Measurements from ENCODE around the gene DCP2.

DCP2 gene

DNA sequence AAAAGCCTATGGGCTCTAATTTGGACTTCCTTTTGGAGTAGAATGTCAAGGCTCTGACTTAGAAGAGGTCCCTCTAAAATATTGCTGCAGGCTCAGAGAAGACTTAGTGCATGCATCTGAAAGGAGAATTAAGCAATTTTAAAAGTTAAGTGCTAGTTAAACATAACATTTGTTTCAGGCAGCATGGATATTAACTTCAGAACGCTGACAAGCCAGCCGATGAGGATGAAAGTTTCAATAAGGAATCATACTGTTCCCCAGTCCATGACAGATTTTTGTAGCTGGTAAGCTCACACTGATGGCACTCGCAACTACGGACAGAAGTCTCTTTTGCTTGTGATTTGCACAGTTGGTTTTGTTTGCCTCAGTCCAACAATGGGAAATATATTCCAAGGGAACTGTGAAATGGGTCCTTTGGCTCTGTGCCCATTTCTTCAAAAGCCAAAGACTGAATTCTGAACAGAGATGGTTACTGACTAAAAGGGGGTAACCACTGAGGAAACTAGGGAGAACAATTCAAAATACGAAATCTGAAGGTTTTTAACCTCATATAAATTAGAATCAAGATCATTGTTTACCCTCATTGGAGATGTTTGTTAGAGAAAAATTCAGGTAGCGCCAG lies 47.6 kb downstream of the DCP2 start:
- DNase-seq, result no peak

DNA sequence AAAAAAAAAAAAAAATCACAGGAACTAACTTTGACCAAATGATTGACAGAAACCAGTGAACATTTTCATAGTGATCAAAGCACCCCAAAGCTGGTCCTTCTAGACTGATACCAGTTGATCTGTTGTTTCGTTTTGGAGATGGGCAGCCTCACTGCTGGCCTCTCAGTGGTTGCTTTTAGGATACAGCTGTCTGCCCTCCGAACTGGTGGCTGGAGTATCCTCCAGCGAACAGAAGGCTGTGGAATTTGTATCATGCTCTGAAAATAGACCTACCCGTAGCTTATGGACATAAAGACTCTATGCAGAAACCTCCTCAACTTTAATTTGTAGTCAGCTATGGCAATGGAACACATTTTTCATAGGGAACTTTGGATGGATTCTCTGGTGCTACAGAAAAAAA lies 49.0 kb downstream of the DCP2 start:
- DNase-seq, result no peak

DNA sequence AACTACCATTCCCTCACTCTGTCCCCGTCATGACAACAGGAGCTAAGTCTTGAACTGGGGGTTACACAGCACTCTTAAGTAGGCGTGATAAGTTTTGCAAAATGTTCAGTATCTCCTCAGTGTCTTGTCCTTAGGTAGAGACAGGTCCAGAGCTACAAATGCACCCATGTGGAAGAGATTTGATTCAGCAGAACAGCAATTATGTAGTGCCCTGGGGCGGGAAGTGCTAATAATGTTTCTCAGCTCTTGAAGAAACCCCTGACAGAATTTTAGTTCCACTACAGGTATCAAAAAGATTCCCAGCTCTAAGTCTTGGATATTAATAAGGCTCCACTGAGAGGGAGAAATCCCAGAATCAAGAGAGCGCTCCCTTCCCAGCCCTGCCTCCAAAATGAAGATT lies 49.6 kb downstream of the DCP2 start:
- no peak for DNase-seq

DNA sequence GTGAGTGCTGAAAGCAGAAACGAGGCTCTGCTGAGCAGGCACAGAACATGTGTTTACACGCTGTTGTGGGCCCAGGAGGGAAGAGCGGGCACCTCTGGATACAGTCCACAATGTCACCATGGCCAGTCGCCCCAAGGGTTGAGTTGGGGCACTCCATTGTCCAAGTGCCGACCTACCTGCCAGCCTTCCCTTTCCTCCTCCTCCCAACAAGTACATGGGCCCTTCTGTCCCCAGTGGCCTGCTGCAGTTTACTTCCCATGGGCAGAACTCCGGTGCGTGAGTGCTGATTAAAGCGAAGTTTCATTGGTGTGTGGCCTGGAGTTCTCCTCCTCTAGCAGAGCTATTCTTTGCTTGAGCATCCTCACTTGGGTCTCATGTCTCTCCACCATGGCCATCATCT lies 50.4 kb downstream of the DCP2 start:
- no peak for DNase-seq

DNA sequence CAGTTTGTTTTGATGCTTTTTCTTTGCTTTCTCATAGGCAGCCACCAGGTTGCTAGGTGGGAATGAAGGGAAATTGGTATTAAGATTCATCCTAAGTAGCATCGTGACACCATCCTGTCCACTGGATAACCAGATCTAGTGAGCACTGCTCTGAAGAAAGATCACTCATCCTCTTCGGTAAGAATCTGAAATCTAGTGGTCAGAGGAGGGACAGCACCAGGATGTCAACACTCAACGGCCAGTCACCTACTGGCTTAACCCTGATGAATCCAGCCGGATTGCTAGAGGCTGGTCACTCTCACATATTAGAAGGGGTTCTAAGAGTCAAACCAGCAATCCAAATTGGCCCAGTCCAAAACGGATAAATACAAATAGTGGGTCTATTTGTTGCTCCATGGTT lies 50.8 kb downstream of the DCP2 start:
- DNase-seq, result no peak

DNA sequence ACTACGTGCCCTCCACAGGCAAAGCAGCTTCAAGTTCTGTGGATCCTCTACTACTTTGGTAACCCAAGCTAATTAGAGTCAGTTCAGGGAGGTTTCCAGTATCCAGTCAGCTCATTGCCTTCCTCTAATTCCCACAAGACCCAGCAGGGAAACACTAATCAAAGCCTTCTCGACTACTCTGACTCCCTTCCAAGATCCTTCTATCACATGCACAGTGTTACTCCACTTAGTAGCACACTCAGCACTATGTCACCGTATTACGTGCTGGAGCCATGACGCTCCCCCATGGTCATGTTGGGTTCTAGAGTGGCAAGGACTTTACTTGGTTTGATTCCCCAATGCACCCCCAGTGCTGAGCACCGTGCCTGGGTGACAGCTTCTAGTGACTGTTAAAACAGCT lies 53.0 kb downstream of the DCP2 start:
- no peak for DNase-seq

DNA sequence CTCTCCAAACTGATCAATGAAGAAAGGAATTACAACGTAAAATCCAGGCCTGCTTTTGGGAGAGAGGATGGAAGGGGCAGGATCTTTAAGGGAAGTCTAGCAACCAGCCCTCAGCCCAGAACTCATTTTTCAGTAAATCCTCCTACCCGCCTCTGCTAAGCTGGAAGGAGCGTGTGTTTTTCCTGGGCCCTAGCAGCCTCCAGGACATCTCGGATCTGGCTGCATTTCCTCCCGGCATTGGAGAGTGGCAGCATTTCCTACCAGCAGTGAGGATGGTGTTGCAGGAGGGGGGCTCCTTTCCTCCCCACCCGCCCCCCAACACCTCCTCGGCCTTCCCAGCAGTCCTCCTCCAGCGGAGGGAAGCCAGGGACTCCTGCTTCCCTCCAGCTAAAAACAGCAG lies 54.5 kb downstream of the DCP2 start:
- no peak for DNase-seq

DNA sequence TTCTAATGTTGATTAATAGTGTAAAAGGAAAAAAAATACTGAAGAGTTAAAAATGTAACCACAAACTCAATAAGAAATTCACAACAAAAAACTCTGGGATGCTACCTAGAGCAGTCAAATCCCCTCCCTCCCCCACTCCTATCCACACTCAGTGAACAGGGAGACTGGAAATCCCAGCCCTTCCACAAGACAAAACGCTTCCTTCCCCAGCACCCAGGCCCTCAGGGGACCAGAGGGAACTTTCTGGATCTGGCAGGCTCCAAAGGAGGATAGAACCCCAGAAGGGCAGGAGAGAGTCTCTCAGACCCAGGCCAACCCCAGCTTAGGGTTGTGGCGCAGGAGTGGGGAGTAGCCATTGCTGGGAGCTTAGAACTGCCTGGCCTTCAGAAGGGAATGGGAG lies 55.0 kb downstream of the DCP2 start:
- no peak for DNase-seq

DNA sequence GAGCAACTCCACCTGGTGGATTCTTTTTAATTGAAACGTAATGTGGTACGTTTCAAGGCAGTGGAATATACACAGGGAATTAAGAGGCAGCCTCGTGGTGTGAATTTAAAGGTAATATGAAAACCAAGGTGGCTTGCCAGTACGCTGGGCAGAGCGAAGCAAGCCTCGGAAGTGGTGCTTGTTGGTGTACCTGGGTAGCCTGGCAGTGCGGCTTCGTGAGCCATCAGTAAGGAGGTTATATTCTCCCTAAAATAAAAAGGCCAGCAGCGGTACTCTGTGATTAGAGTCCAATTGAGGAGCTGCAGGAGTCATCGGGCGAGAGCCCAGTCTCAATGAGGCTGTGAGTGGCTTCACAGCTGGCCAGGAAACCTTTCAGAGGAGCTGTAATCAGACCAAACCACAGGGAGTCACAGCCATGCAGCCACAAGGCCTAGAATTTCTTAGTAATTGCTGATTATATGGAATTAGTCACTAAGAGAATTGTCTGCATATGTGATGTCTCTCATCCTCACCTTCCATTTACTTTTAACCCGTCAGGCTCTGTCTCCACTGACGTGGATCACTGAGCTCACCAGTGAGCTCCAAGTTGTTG lies 57.7 kb downstream of the DCP2 start:
- DNase-seq, result no peak

DNA sequence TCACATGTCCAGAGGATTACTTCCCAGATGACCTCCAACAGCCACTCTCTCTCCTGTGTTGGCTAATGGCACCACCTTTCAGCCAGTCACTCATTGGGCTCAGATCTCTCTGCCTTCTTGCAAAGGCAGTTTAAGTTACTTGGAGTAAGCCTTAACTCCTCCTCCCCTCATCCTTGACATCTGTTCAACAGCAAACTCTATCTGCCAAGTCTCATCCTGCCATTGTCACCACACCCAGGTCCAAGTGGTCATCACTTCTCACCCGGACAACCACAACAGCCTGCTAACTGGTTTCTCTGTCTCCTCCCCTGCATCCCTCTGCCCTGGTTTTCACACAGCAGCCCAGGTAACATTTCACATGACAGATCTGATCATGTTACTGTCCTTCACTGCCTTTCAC lies 58.5 kb downstream of the DCP2 start:
- no peak for DNase-seq

DNA sequence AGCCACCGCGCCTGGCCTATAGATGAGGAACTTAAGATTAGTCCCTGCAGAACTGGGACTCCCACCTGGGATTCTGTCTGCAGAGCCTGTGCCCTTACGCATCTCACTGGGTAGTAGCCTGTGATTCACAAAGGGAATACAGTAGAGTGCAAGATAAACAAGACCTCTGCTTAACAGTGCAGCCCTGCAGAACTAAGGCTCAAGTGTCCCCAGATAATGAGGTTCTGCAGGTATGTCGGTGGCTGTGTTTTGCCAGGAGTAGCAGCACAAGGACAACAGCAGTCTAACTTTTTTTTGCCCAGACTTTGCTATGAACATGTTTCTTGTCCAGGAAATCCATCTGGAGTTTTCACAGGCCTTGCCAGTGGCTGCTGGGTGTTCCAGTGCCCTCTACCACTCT lies 59.7 kb downstream of the DCP2 start:
- DNase-seq, result no peak

DNA sequence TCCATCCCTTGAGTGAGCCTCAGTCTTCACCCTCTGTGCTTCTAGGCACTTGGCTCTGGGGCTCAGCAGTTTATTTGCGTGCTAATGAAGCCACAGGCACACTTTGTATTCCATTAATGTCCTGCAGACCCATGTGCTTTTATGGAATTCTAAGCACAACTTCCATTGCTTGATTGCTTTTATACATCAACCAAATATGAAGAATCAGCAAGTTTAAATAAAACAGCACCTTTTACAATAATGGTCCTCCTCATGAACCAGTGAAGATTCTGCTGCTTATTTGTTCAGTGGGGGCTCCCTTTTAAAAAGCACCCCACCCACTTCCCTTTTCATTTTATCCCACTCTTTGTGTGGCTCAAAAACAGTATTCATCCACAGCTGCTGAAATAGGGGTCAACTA lies 60.2 kb downstream of the DCP2 start:
- DNase-seq, result no peak

DNA sequence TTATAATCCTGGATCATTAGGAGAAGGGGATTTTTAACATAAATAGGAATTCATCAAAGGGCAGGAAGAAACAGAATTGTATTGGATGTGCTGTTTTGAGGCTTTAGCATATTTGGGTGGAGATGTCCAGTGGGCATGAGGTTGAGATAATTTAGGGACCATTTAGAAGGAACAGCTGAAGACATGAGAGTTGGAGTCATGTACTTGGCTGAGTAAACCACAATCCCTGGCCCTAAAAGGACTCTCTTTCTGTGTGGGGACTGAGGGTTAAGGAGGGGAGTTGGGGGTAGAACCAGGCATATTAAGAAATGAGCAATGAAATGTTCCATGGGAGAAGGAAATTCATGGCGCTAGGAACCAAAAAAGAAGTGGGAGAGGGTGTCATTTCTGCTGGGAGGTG lies 61.5 kb downstream of the DCP2 start:
- DNase-seq, result no peak

DNA sequence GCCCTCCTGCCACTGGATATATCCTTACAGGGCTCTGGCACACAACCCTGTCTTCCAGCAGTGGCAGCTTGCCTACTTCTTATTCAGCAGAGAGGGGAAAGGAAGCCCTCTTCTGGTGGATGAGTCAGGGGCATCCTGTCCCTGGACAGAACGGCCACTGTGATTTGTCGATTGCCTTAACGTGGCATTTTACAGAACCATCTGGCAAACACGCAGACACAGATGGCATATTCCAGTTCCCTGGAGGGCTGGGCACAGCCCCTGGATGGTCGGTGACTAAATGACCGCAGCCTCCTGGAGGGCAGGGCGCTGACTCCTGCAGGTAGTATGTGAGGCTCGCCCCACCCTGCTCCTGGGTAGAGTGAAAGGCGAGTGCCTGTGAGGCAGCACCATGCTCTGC lies 62.1 kb downstream of the DCP2 start:
- DNase-seq, result no peak

DNA sequence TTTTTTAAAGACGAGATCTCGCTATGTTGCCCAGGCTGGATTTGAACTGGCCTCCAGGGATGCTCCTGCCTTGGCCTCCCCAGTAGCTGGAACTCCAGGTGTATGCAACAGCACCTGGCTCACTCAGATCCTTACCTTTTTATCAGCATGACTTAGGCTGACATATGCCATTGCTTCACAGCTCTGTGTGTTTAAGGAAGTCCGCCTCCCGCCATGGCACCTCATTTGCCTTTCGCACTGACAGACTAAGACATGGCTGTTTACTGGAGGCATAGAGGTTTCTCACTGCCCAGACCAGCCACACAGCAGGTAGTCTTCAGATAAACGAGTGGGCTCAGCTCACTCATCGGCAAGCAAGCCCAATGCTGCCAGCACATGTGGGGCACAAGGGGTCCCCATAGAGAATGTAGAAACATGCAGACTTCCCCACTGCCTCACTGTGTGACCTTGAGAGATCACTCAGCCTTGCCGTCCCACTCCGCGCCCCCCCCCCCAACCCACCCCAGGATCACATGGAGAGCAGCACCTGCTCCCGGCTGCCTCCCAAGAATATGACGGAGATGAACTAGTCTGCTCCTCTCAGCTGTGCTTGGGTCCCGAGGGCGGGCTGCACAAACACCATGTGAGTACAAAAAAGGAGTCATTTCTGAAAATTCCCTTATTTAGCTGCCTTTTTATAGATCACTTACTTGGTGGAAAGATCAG lies 62.8 kb downstream of the DCP2 start:
- no peak for DNase-seq

DNA sequence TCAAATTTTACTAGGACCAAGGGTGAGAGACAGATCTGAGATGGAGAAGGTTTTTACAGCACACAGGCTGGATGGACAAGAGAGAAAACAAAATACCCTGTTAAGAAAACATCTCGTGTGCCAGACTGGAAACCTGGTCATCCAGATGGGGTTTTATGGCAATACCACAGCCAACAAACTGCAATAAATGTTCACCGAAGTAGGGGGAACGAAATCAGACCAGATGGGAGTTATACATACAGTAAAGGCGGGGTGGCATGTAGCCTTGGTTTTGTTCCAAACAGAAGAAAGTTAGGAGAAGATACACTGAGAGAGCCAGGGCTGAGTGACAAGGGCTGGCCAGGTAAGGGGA lies 63.3 kb downstream of the DCP2 start:
- no peak for DNase-seq

DNA sequence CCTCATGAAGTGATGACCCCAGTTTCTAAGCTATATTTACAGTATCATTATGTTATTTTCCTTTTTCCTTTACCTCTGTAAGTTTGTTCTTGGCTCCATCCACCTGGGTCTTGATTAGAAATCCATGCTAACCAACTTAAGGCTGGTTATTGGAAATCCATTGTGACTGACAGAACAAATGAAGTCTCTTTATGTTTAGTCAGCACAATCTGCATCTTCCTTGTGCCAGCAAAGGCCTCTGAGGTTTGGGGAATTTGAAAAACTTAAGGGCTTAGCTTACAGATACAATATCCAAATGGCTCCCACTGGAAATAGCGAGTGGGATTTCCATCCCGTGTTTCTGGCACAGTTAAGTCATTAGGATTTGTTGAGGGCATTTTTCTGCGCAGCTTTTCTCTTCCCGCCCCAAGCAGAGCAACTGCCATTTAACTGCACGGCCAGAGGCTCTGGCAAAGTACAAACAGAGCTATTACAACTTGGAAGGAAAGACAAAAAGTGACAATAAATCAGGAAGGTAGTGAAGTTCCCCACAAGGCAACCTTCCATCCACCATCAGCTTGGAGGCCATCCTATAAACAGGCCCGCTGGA lies 64.2 kb downstream of the DCP2 start:
- no peak for DNase-seq

DNA sequence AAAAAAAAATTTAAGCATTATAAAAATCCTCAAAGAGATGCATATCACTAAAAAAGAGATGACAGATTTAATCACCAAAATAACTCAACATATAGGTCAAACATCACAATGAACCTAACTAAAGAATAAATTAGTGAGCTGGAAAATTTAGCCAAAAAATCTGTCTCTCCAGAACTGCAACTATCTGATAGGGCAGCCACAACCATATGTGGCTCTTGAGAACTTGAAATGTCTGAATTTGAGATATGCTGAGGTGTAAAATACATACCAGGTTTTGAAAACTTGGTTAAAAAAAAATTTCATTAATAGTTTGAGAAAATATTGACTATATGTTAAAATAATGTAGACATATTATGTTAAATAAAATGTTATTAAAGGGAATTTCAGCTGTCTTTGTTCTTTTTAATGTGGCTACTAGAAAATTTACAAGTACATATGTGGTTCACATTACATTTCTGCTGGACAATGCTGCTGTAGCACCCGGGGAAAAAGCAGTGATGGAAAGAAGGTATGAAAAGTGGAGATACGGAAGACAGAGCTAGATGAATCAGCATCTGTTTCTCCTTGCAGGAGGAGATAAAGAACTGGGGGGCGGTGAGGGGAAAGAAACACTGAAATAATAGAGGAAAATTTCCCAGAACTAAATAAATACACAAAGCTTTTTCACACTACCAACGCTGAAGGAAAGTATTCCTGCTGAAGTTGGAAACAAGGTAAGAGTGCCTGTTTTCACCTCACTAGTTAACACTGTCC lies 66.1 kb downstream of the DCP2 start:
- peak; percentile 58 for DNase-seq

DNA sequence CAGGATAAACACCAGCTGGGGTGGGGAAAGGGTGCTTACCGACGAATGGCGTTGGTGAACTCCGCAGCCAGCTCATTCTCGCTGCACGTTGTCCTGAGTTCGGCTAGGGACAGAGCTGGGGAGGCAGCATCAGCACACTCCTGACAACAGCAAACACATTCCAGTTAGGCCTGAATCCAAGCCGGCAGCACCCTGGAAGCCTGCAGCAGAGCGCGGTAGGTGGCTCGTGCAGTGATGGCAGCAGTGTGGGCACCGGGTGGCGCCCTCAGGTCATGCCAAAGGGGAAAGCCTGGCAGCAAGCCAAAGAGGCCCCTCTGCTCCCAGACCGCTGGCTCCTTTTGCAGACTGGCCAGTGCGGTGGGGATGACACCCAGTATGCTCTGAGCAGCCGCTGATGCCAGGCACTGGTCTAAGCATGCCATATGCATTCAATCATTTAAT lies 66.9 kb downstream of the DCP2 start:
- peak; percentile 42 for DNase-seq

DNA sequence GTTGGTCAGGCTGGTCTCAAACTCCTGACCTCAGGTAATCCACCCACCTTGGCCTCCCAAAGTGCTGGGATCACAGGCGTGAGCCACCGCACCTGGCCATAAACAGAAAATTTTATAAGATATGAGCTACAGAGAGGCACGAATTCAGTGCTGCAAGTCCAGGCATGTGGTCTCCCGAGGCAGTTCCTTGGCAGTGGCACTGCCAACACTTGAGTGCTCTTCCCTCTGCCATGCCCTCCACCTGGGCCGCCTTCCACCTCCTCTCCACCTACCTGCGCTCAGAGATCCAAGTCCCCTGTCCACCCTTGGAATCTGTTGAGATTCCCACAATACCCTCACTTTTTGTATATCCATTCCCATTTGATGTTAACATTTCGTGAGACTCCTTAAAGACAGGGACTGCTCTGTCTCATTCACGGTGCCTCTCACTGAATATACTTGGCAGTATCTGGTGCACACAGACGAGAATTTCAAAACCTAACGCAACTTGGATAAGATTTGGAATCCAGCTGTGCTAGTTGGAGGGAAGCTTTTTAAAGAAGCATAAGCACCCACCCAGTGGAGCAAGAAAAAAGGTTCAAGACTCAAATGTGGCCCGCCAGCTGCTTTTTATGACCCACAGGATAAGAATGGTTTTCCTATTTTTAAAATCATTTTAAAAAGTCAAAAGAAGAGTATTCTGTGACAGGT lies 68.3 kb downstream of the DCP2 start:
- no peak for DNase-seq

DNA sequence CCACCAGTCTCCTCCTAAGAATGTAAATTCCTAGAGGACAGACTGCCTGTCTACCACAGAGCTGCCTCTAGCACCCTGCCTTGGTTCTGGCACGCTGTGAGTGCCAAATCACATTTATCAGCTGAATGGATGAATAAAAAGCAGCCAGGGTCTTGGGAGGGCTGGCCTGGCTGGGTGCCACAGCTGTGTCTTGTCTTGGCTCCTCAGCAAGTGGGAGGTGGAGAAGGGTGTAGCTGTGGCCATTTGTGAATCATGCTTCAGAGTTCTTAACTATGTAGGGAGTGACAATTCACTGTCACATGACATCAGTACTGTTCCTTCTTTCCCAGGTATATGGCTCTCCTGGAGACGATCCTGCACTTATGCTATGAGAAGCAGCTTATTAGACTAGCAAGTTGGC lies 70.6 kb downstream of the DCP2 start:
- peak; percentile 24 for DNase-seq

DNA sequence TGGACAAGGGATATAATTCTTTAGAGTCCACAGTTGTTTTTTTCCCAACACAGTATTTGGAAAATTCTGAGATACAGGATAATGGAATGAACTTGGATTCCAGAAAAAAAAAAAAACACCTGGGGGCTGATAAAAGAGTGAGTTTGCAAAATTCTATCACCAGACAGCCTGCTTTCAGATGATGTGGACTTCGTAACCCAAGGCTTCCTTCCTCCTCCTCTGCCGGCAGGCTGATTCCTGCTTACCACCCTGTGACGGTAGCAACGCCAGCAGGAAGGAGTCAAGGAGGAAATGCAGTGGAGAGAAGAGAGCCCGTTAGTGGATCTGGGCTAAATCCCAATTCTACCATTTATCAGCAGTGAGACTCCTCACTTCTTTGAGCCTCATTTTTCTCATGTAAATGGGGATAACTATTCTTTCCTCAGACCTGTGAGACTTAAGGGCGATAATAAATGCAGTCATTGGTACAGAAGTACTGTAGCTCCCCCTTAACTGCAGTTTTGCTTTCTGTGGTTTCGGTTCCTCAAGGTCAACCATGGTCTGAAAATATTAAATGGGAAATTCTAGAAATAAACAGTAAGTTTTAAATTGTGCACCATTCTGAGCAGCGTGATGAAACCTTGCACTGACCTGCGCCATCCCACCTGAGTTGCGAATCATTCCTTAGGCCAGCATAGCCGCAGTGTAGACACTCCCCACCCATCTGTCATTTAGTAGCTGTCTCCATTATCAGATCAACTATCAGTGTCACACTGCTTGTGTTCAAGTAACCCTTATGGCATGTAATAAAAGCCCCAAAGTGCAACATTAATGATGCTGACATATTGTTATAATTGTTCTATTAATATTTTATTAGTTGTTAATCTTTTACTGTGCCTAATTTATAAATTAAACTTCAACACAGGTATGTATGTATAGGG lies 71.4 kb downstream of the DCP2 start:
- DNase-seq, result peak; percentile 25

All from hematopoietic multipotent progenitor cell treated with erythropoietin and hydrocortisone succinate and interleukin-3 and kit ligand, for 4 days (in vitro differentiated cells).